HG03103 (cell line): ENCODE data around the gene ARID3C.

ENCODE experiments used
- ATAC-seq: cut with Tn5 transposase; IDR thresholded peaks from one replicate; pipeline ENCODE4 v1.9.1; 2021; ENCODE audit warnings: low read depth; ENCODE audit not compliant: unreplicated experiment

ARID3C gene

DNA sequence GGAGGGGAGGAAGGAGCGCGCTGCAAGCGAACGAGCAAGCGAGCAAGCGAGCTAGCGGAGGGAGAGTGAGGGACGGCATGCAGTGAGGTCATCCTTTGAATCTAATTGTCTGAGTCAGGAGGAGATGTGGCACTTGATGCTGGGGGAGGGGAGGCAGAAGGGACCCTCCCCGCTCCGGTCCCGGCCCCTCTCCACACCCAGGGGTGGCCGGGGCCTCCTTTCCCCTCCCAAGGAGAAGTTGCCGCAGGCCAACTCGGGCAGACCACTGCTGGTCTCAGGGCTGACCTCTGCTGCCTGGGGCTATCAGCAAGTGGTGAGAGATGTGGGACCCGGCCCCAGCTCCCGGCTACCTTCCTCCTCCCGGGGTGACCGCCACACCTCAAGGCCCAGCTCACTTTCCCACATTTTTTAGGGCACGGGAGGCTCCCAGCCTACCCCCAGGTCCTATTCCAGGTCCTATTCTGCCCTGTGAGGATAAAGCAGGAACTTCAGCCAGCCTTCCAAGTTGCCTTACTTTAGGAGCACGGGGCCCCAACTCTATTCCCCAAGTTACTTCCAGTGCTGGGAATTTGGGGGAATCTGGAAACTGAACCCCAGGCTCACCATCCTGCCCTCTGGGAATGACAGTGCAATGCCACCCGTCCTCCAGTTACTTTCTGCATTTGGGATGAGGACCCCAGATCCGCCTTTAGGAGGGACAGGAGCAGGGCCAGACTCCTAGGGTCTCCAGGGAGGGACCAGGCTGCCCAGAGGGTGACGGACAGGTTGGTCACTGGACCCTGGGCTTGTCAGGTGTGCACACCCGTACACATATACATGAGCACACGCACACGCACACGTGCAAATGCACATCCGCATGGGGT, 50.4 kb downstream of the ARID3C start:
- ATAC-seq = no peak

- no peak for ATAC-seq
Measured at GRCh38 chr9:34577400-34578240, 51.2 kb downstream of the ARID3C start.

DNA sequence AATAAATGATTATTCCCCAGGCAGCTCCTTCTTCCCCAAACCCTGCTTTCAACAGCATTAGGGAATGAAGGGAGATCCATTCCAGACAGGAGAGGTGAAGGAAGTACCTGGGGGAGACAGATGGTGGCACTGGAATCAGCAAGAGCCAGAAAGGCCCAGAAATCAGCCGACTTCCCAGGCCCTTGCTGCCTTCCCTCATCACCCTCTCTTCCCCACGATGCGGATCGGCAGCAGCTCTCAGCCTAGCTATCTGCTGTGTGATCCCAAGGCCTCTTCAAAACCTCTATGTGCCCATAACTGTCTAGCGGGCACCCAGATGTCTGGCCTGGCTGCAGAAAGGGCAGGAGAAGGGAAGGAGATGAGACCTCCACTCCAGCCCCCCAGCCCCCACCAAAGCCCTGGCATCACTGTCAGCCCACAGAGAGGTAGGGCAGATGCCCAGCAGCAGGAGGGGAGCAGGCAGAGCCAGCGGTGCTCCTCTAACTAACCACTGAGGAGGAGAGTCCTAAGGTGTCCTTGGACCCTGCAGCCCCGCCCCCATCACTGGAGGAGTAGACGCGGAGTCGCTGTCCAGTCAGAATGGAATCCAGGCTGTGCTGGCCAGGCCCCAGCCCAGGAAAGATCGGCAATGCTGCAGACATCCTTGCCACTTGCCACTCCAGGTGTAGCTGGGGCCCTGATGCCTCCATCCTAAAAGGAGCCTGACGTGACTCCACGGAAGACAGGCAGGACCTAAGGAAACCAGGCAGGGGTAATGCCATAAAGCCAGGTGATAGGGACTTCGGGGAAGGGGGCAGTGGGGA, 52.1 kb downstream of the ARID3C start:
- no peak for ATAC-seq

DNA sequence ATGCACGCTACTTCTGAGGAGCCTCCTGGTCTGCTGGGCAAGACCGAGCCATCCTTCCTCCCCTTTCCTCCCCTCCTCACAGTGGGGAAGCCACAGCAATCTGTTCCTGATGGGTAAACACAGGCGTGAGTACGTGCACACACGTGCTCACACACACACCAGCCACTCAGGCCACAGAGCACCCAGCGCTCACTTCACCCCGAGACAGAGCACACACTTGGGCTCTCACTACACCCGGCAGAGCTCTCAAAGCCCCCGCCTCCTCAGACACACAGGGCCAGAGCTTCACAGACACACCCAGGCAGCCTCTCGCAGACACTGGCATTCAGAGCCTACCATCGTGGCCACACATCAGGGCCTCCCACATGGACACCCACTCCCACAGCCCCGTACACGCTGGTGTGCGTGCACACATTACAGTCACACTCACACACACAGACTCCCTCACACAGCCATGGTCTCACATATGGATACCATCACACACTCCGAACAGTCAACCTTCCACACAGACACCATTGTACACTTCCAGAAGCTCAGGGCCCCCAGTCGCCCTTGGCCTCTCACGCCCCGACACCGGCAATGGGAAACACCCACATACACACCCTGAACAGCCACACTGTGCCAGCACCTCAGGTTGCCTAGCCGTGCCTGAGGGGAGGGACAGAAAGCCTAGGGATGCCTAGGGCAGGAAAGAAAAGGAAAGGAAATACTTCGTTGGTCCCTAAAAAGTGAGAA, 52.8 kb downstream of the ARID3C start:
- ATAC-seq = no peak

- ATAC-seq = no peak
Measured at GRCh38 chr9:34575241-34575640, 53.6 kb downstream of the ARID3C start.

DNA sequence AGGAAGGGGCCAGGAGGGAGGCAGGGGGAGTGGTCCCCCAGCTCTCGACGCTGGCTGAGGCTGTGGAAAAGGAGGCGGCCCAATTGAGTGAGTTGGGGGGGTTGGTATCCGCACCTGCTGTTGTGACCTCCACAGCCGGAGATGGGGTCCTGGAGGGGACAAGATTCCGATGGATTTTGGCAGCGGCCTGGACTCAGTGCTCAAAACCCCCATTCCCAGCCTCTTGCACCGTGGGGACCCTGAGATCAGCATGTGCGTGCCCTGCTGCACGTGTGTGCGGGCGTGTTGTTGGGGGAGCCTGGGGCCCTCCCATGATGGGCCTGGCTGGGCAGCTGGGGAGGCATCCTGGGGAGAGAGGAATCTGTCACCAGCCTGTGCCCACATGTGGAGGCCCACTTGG, 54.3 kb downstream of the ARID3C start:
- ATAC-seq = no peak

DNA sequence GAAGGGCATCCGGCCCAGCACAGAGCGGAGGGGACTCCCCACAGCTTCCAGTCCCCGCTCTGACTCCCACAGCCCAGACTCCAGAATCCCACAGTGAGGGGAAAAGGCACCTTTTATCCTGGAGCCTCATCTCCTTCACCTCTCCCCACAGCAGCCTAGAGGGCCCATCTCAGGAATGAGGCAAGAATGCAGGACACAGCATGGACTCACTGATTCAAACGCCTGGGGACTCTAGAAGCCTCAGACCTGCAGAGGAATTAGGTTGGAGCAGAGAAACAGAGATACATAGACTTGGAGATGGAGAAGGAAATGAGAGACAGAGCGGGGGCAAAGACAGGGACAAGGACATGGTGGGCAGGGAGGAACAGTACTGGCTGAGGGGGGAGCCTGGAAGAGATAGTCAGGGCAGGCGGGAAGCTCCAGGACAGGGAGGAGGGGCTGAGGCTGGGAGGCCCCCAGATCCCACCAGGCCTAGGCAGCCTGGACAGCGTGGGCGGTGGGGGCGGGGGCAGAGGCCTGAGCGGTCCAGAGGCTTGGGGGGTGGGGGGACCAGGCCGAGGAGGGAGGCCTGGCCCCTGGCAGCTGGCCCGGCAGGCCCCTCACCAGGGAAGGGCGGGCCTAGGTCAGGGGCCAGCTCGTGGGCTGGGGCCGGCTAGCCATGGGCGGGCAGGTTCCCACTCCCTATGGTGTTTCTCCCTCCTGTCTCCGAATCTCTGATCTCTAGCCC, 55.1 kb downstream of the ARID3C start:
- no peak for ATAC-seq

GRCh38 chr9:34572628-34573027, 56.2 kb downstream of the ARID3C start:
- no peak for ATAC-seq

DNA sequence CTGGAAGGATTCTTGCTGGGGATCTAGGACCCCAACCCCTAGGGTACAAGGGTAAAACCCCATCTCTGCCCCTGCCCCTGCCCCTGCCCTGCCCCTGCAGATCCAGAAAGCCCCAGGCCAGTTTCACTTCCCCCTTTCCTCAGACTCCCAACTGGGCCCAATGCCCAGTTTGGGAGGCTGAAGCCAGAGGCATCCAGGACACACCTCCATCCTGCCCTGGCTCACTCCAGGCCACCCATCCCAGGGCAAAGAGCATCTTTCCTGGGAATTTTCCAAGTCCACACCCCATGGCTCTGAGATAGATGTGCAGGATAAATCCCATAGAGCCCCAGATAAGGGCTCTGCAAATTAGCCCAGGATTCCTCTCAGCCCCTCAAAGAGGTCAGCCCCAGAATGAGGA, 56.8 kb downstream of the ARID3C start:
- no peak for ATAC-seq

- no peak for ATAC-seq
Measured at GRCh38 chr9:34571481-34571810, 57.4 kb downstream of the ARID3C start.
